HEK293 (cell line): ENCODE data around the gene ZNF699.
"Not testable (repeated sequence)": the region's sequence is repeated elsewhere in the genome, so short reads cannot be mapped to it uniquely, and the experiment has no call there.

ENCODE experiments used
- CTCF ChIA-PET: fragments of 350-600 bp; formaldehyde crosslinking; extraction: SDS; loops from one replicate; lab custom pipeline; 2021; ENCODE audit warnings: antibody characterized with exemption; lab: Yijun Ruan, JAX
- POLR2A ChIA-PET: fragments of 300-600 bp; formaldehyde crosslinking; extraction: SDS; loops from one replicate; lab custom pipeline; 2020; ENCODE audit warnings: antibody characterized with exemption, inconsistent platforms; lab: Yijun Ruan, JAX
- H3K27ac ChIP-seq: fragments of 200-500 bp; sonication (Bioruptor generic); 2 replicates; pipeline ENCODE4 v1.5.1; 2014; ENCODE audit warnings: low read depth, low read length, control low read depth, inconsistent platforms; ENCODE audit errors: extremely low read depth
- H3K36me3 ChIP-seq, 2 experiments: fragments of 200-500 bp in 1 of 2; sonication (Bioruptor generic) in 1 of 2; 1 replicate in 1 of 2; 2 replicates in 1 of 2; pipeline ENCODE4 v1.5.1; 2014 to 2017; ENCODE audit warnings: inconsistent platforms in 2 of 2, low read length in 2 of 2; ENCODE audit not compliant: control insufficient read depth in 2 of 2, insufficient read depth in 1 of 2
- H3K4me1 ChIP-seq: fragments of 200-500 bp; sonication (Bioruptor generic); 2 replicates; pipeline ENCODE4 v1.5.1; 2014; ENCODE audit warnings: mild to moderate bottlenecking, low read length, inconsistent platforms; ENCODE audit not compliant: control insufficient read depth, insufficient read depth
- H3K4me3 ChIP-seq: 2 replicates; pipeline ENCODE4 v1.5.1; 2011; ENCODE audit warnings: low read depth, mild to moderate bottlenecking, control low read depth, low read length, moderate library complexity
- H3K9me3 ChIP-seq: fragments of 200-500 bp; sonication (Bioruptor generic); 2 replicates; pipeline ENCODE4 v1.5.1; 2014; ENCODE audit warnings: low read depth, low read length, inconsistent platforms; ENCODE audit not compliant: control insufficient read depth, insufficient read depth
- GLIS2 ChIP-seq: fragments of 450-650 bp; formaldehyde crosslinking; IDR thresholded peaks from 2 replicates; pipeline ENCODE4 v1.5.1; 2016; ENCODE audit warnings: missing biosample characterization, missing genetic modification characterization
- KLF1 ChIP-seq: fragments of 450-650 bp; formaldehyde crosslinking; IDR thresholded peaks from 2 replicates; pipeline ENCODE4 v1.5.1; 2016; ENCODE audit warnings: missing biosample characterization, missing genetic modification characterization
- OVOL3 ChIP-seq: fragments of 450-650 bp; formaldehyde crosslinking; IDR thresholded peaks from 2 replicates; pipeline ENCODE4 v1.5.1; 2016; ENCODE audit warnings: missing biosample characterization, missing genetic modification characterization
- PRDM6 ChIP-seq: fragments of 450-650 bp; formaldehyde crosslinking; IDR thresholded peaks from 2 replicates; pipeline ENCODE4 v1.5.1; 2017; ENCODE audit warnings: missing biosample characterization, missing genetic modification characterization
- SETDB1 ChIP-seq: IDR thresholded peaks from one replicate; pipeline ENCODE4 v1.6.1; 2017; ENCODE audit warnings: mild to moderate bottlenecking, low read length, moderate library complexity, mixed read lengths; ENCODE audit not compliant: insufficient read length
- ZFP3 ChIP-seq: fragments of 450-650 bp; formaldehyde crosslinking; IDR thresholded peaks from 2 replicates; pipeline ENCODE4 v1.5.1; 2016; ENCODE audit warnings: low read depth, missing biosample characterization, missing genetic modification characterization
- ZFP41 ChIP-seq: fragments of 450-650 bp; formaldehyde crosslinking; IDR thresholded peaks from 2 replicates; pipeline ENCODE4 v1.5.1; 2016; ENCODE audit warnings: missing biosample characterization, missing genetic modification characterization, borderline replicate concordance
- ZNF112 ChIP-seq: fragments of 450-650 bp; formaldehyde crosslinking; IDR thresholded peaks from 2 replicates; pipeline ENCODE4 v1.5.0; 2017; ENCODE audit warnings: missing biosample characterization, missing genetic modification characterization
- ZNF121 ChIP-seq: fragments of 450-650 bp; formaldehyde crosslinking; IDR thresholded peaks from 2 replicates; pipeline ENCODE4 v1.5.1; 2016; ENCODE audit warnings: missing biosample characterization, missing genetic modification characterization
- ZNF248 ChIP-seq: fragments of 450-650 bp; formaldehyde crosslinking; IDR thresholded peaks from 2 replicates; pipeline ENCODE4 v1.5.1; 2017; ENCODE audit warnings: missing biosample characterization, missing genetic modification characterization
- ZNF398 ChIP-seq: fragments of 450-650 bp; formaldehyde crosslinking; IDR thresholded peaks from 2 replicates; pipeline ENCODE4 v1.5.1; 2017; ENCODE audit warnings: missing biosample characterization, missing genetic modification characterization
- ZNF792 ChIP-seq: fragments of 450-650 bp; formaldehyde crosslinking; IDR thresholded peaks from 2 replicates; pipeline ENCODE4 v1.5.1; 2016; ENCODE audit warnings: missing biosample characterization, missing genetic modification characterization

Gene ZNF699

GRCh38 chr19:9323557-9323918 is 13.9 kb upstream of the ZNF699 start:
- ChIA-PET CTCF (interaction anchor here (0.9 to 1.3 kb wide), 4 partner anchors 11 to 263 kb away, joined by 3 to 5 read pairs (median 4); partner anchors contain the start of gene ZNF699), POLR2A (interaction anchor here (0.8 to 1.1 kb wide), 3 partner anchors 16 to 446 kb away, joined by 3 to 4 read pairs (median 4); partner anchors contain the start of gene ZNF266)
- peaks cover 3% of the 10 kb centered on the region; the same call in 1 of the 2 replicates for H3K9me3 ChIP-seq
- TF ChIP-seq ZNF248 (no peak), ZNF792 (tag by site-specific recombination) (no peak), SETDB1 (peak; percentile 78), OVOL3 (tag by site-specific recombination) (no peak), ZFP3 (tag by site-specific recombination) (no peak), GLIS2 (no peak), KLF1 (tag by site-specific recombination) (no peak), PRDM6 (tag by site-specific recombination) (no peak)
- TF ChIP-seq, all 188 proteins: peak for 1
- Histone ChIP-seq H3K27ac (peak overlapping the region; percentile 41; the same call in 1 of the 2 replicates), H3K4me3 (peak overlapping the region; percentile 81), H3K36me3 (peaks cover 16 to 26% of the 10 kb centered on the region in 2 experiments), H3K4me1 (no peaks in the 10 kb centered on the region)

- POLR2A ChIA-PET, H3K9me3 ChIP-seq, H3K27ac ChIP-seq, H3K4me1 ChIP-seq, H3K4me3 ChIP-seq, CTCF ChIA-PET: not testable (repeated sequence)
- peaks cover 9 to 16% of the 10 kb centered on the region in 2 experiments; a peak in 2 of 3 replicates for H3K36me3 ChIP-seq
Observed at GRCh38 chr19:9322201-9322600, 12.6 kb upstream of the ZNF699 start.

GRCh38 chr19:9321756-9322155 is 12.1 kb upstream of the ZNF699 start:
- CTCF ChIA-PET, H3K4me1 ChIP-seq, POLR2A ChIA-PET, H3K9me3 ChIP-seq, H3K4me3 ChIP-seq, H3K27ac ChIP-seq: not testable (repeated sequence)
- peaks cover 9 to 11% of the 10 kb centered on the region in 2 experiments; a peak in 2 of 3 replicates for H3K36me3 ChIP-seq

- POLR2A ChIA-PET: no interaction called here
- Histone ChIP-seq H3K36me3 (peaks cover 8 to 10% of the 10 kb centered on the region in 2 experiments; a peak in 2 of 3 replicates), H3K4me1 (no peaks in the 10 kb centered on the region), H3K4me3 (no peak overlapping the region), H3K9me3 (peaks cover 3% of the 10 kb centered on the region; the same call in 1 of the 2 replicates), H3K27ac (no peak overlapping the region)
- CTCF ChIA-PET: no interaction called here
- TF ChIP-seq ZNF112 (tag by site-specific recombination): no peak
- no peak for TF ChIP-seq ZFP41 (tag by site-specific recombination)
- TF ChIP-seq ZNF121 (tag by site-specific recombination): no peak
- TF ChIP-seq ZNF398 (tag by site-specific recombination): no peak
Observed at GRCh38 chr19:9321338-9321737, 11.7 kb upstream of the ZNF699 start.
